Subcutaneous adipose tissue (tissue), 4 donors: ENCODE measurements around the gene PELO. TPM values are rescaled to one million over a fixed set of nuclear protein-coding genes. Genes with fewer than 3 reads are reported as not detected.

Source experiments
- total RNA-seq, 4 donors: library from RNA; depleted of rRNA; stranded (reverse); fragments of >200 nt; gene quantifications; one replicate each; pipeline ENCODE4 v1.1.0, GENCODE V29; 2016
- TF ChIP-seq, protein P1 (sequence below): fragments of 450-650 bp; IDR thresholded peaks from one replicate; pipeline ENCODE4 v1.5.1; 2016; ENCODE audit warnings: low read depth, mild to moderate bottlenecking, control low read depth, antibody characterized with exemption, moderate library complexity

The PELO gene
- total RNA-seq, 4 donors from 2014 or later = 8.8 to 23.9 (median 11.9) TPM

DNA sequence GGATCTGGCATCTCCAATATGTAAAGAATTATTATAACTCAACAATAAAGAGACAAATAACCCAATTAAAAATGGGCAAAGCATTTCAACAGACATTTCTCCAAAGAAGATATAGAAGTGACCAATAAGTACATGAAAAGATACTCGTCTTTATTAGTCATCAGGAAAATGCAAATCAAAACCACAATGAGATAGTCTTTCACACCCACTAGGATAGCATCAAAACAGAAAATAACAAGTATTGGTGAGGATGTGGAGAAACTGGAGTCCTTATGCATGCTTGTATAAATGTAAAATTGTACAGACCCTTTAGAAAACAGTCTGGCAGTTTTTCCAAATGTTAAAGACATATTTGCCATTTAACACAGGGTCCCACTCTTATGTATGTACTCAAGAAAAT, 39.1 kb upstream of the PELO start:
- TF ChIP-seq, protein P1, sequence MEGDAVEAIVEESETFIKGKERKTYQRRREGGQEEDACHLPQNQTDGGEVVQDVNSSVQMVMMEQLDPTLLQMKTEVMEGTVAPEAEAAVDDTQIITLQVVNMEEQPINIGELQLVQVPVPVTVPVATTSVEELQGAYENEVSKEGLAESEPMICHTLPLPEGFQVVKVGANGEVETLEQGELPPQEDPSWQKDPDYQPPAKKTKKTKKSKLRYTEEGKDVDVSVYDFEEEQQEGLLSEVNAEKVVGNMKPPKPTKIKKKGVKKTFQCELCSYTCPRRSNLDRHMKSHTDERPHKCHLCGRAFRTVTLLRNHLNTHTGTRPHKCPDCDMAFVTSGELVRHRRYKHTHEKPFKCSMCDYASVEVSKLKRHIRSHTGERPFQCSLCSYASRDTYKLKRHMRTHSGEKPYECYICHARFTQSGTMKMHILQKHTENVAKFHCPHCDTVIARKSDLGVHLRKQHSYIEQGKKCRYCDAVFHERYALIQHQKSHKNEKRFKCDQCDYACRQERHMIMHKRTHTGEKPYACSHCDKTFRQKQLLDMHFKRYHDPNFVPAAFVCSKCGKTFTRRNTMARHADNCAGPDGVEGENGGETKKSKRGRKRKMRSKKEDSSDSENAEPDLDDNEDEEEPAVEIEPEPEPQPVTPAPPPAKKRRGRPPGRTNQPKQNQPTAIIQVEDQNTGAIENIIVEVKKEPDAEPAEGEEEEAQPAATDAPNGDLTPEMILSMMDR = no peak

- TF ChIP-seq, protein P1 = no peak
Measured at GRCh38 chr5:52749666-52750065, 38.0 kb upstream of the PELO start.

DNA sequence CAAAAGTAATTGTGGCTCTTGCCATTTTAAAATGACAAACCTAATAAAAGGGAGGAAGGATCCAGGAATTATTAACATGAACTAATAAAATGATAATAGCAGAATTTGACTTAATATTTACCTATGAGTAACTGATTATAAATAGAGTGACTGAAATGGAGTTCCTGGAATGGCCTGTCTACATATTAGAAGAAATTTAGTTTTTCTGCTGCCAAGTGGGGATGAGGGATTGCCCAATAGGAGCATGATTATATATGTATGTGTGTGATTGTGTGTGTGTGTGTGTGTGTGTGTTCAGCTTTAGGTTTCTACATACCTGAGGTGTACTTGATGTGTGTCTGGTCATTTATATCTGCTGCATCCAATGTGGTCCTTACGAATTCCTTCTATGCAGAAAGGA, 36.6 kb upstream of the PELO start:
- TF ChIP-seq, protein P1 = no peak

DNA sequence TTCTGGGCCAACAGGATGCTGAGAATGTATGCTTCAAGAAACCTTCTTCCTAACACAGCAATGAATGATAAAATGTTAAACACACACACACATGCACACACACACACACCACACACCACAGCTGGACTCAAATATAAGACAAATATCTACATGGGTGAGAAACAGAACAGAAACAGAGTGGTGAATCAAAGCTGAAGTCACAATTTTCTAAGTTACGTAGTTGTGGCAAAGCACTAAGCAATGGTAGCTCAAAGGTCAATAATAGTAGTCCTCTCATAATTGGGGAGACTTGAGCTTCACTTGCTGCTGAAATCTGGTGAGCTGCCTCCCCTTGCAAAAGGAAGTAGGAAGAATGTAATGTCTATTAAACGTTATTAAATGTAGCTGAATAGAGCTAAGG, 33.7 kb upstream of the PELO start:
- TF ChIP-seq, protein P1 = no peak

- TF ChIP-seq, protein P1 = no peak
Measured at GRCh38 chr5:52757527-52757926, 30.2 kb upstream of the PELO start.

- TF ChIP-seq, protein P1 = no peak
Measured at GRCh38 chr5:52758014-52758413, 29.7 kb upstream of the PELO start.

- TF ChIP-seq, protein P1 = no peak
Measured at GRCh38 chr5:52759331-52759730, 28.4 kb upstream of the PELO start.
